Measurements from ENCODE around the gene SHROOM1.

Gene SHROOM1

DNA sequence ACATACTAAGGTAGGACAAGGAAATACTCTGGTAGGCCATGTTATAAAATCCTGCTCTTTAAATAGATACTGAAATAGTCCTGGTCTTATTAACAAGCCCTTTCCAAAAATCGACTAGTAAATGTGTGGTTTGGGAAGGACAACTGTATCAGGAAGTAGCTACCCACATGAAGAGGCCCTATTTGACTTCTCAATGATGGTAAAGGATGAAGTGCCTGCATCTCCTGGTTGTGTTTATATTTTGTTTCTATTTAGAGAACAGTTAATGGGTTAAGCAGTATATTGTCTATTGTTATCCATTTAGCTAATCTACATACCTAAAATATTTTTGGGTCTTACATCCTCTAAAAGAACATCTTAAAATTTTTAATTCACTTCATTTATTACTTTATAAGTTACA lies 23.3 kb upstream of the SHROOM1 start:
- TF ChIP-seq CTCF (IDR thresholded peaks at IDR 0.05; ENCODE audit: control insufficient read depth, extremely low read depth, insufficient read depth), result no peak
- no peak overlapping the region for H3K4me3 ChIP-seq (ENCODE audit: low read depth, low read length)
- no peak for DNase-seq (ENCODE audit: low read depth)

DNA sequence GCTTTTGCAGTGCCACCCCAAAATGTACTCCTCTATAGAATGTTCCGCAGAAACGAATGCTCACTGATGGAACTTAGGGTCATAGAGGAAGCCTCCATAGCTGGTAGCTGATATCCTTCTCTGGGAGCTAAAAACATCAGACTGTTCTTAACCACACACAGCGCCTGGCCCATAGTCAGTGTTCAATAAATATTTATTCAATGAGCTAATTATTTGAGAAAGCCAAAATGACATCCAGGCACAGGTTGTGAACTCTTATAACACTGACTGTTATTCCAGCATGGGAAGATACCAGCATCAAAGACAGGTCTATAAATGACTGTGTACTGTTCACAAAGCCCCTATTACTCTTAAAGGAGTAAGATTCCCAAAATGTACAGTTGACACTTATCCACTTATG lies 22.9 kb upstream of the SHROOM1 start:
- DNase-seq (ENCODE audit: low read depth), result peak; percentile 91
- no peak for TF ChIP-seq CTCF (IDR thresholded peaks at IDR 0.05; ENCODE audit: control insufficient read depth, extremely low read depth, insufficient read depth)
- H3K4me3 ChIP-seq (ENCODE audit: low read depth, low read length), result no peak overlapping the region

DNA sequence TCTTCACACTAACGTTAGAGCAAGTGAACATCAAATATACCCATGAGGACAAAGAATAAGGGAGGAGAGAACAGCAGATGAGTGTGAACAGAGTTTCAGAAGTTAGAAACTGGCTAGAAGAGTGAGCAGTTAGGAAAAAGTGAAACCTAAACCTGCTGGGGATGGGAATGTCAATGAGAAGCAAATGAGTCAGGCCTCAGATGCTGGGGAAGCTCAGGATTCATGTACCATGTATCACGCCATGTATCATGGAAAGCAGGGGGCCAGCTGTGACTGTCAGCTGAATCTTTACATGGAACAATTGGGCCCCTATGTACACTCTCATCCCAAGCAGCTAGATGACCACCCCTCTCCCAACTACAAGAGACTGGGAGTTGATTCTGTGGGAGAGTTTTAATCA lies 19.6 kb upstream of the SHROOM1 start:
- TF ChIP-seq CTCF (IDR thresholded peaks at IDR 0.05; ENCODE audit: control insufficient read depth, extremely low read depth, insufficient read depth), result no peak
- H3K4me3 ChIP-seq (ENCODE audit: low read depth, low read length), result no peak overlapping the region
- no peak for DNase-seq (ENCODE audit: low read depth)

- DNase-seq (ENCODE audit: low read depth), result no peak
- TF ChIP-seq CTCF (IDR thresholded peaks at IDR 0.05; ENCODE audit: control insufficient read depth, extremely low read depth, insufficient read depth), result no peak
- no peak overlapping the region for H3K4me3 ChIP-seq (ENCODE audit: low read depth, low read length)
These were observed 18.9 kb upstream of the SHROOM1 start for GRCh38 chr5:132849347-132849746.

DNA sequence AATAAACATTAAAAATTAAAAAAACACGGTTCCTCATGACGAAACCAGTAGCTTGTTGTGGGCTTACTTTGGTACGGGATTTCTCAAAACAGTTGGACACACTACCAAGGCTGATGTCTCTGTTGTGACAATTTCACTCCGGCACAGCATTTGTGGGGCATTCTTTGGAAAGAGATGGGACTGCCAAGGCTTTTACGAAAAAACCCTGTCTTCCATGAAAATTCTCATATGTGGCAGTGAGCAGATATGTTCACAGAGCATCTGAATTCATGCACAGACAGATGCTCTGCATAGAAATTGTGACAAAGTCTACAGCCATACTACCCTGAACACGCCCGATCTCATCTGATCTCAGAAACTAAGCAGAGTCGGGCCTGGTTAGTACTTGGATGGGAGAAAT lies 17.8 kb upstream of the SHROOM1 start:
- no peak for DNase-seq (ENCODE audit: low read depth)
- no peak overlapping the region for H3K4me3 ChIP-seq (ENCODE audit: low read depth, low read length)
- TF ChIP-seq CTCF (IDR thresholded peaks at IDR 0.05; ENCODE audit: control insufficient read depth, extremely low read depth, insufficient read depth), result no peak

DNA sequence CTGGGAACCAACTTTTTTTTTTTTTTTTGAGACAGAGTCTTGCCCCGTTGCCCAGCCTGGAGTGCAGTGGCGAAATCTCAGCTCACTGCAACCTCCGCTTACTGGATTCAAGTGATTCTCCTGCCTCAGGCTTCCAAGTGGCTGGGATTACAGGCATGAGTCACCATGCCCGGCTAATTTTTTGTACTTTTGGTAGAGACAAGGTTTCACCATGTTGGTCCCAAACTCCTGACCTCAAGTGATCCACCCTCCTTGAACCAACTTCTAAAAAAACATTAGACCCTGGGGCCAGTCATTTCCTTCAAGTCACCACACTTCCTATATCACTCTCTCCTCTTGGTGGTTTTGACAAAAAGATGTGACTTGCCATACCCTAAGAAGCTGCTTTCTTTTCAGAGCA lies 10.9 kb upstream of the SHROOM1 start:
- no peak for DNase-seq (ENCODE audit: low read depth)
- no peak for TF ChIP-seq CTCF (IDR thresholded peaks at IDR 0.05; ENCODE audit: control insufficient read depth, extremely low read depth, insufficient read depth)
- H3K4me3 ChIP-seq (ENCODE audit: low read depth, low read length), result no peak overlapping the region

DNA sequence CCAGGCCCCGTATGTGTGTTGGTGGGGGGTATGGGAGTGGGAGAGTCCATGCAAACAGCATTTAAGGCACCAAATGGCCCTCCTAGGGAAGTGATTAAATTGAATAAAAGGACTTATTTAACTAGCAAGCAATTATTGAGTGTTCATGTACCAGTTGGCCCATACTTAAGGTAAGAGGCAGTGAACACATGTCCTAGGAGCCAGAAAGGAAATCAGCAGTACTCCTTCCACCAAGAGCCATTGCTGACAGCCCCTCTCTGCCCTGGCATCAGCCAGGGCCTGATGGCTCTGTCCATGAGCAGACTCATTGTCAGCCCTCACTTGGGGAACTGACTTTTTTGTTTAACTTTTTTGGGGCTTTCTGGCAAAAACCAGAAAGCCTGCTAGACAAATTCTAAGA lies 10.4 kb upstream of the SHROOM1 start:
- H3K4me3 ChIP-seq (ENCODE audit: low read depth, low read length), result no peak overlapping the region
- DNase-seq (ENCODE audit: low read depth), result no peak
- no peak for TF ChIP-seq CTCF (IDR thresholded peaks at IDR 0.05; ENCODE audit: control insufficient read depth, extremely low read depth, insufficient read depth)

Data from LNCaP clone FGC (cell line).